HG03469 (cell line): ENCODE results near the gene HS6ST2.
"Not testable (repeated sequence)": the region's sequence is repeated elsewhere in the genome, so short reads cannot be mapped to it uniquely, and the experiment has no call there.

Experiments used
- ATAC-seq: cut with Tn5 transposase; IDR thresholded peaks from one replicate; pipeline ENCODE4 v1.9.1; 2021; ENCODE audit warnings: mild to moderate bottlenecking, moderate library complexity, moderate number of reproducible peaks; ENCODE audit not compliant: unreplicated experiment

Gene HS6ST2

GRCh38 chrX:132945055-132945599 lies 13.3 kb downstream of the HS6ST2 start:
- ATAC-seq, result not testable (repeated sequence)

GRCh38 chrX:132940727-132941327 lies 17.6 kb downstream of the HS6ST2 start:
- no peak for ATAC-seq

- no peak for ATAC-seq
These were observed 25.3 kb downstream of the HS6ST2 start for GRCh38 chrX:132933170-132933569.

GRCh38 chrX:132924426-132924825 lies 34.0 kb downstream of the HS6ST2 start:
- no peak for ATAC-seq

- no peak for ATAC-seq
These were observed 39.9 kb downstream of the HS6ST2 start for GRCh38 chrX:132918523-132918922.

GRCh38 chrX:132916349-132916748 lies 42.1 kb downstream of the HS6ST2 start:
- no peak for ATAC-seq

GRCh38 chrX:132909643-132910042 lies 48.8 kb downstream of the HS6ST2 start:
- ATAC-seq, result no peak

- ATAC-seq, result no peak
These were observed 49.5 kb downstream of the HS6ST2 start for GRCh38 chrX:132908891-132909290.

GRCh38 chrX:132900633-132901293 lies 57.7 kb downstream of the HS6ST2 start:
- no peak for ATAC-seq

GRCh38 chrX:132887569-132887968 lies 70.9 kb downstream of the HS6ST2 start:
- ATAC-seq, result no peak

- no peak for ATAC-seq
These were observed 75.0 kb downstream of the HS6ST2 start for GRCh38 chrX:132883358-132883915.

GRCh38 chrX:132880753-132881152 lies 77.7 kb downstream of the HS6ST2 start:
- not testable (repeated sequence) for ATAC-seq

GRCh38 chrX:132877954-132878536 lies 80.4 kb downstream of the HS6ST2 start:
- no peak for ATAC-seq

- no peak for ATAC-seq
These were observed 81.7 kb downstream of the HS6ST2 start for GRCh38 chrX:132876523-132877338.

GRCh38 chrX:132875650-132876522 lies 82.5 kb downstream of the HS6ST2 start:
- ATAC-seq, result no peak

- no peak for ATAC-seq
These were observed 95.9 kb downstream of the HS6ST2 start for GRCh38 chrX:132862562-132862961.

- ATAC-seq, result no peak
These were observed 97.4 kb downstream of the HS6ST2 start for GRCh38 chrX:132861076-132861475.

GRCh38 chrX:132860200-132860599 lies 98.2 kb downstream of the HS6ST2 start:
- no peak for ATAC-seq

GRCh38 chrX:132858018-132858417 lies 100.4 kb downstream of the HS6ST2 start:
- ATAC-seq, result no peak

- no peak for ATAC-seq
These were observed 102.6 kb downstream of the HS6ST2 start for GRCh38 chrX:132855780-132856341.
